Stimulated activated CD4-positive, alpha-beta T cell treated with anti-CD3 and anti-CD28 coated beads, Interleukin-2, amount 100 ng/mL, for 48 hours (primary cell): ENCODE results near the gene PHF3.
"Not testable (repeated sequence)": the region's sequence is repeated elsewhere in the genome, so short reads cannot be mapped to it uniquely, and the experiment has no call there.

Experiments
- DNase-seq, 2 donors: peaks; one replicate each; pipeline ENCODE4 v3.0.0-alpha.2; 2020

PHF3 gene

GRCh38 chr6:63714091-63714490 lies 78.5 kb downstream of the PHF3 start:
- no peak for DNase-seq

- no peak for DNase-seq
These were observed 80.6 kb downstream of the PHF3 start for GRCh38 chr6:63716169-63716568.

- DNase-seq: no peak
These were observed 85.6 kb downstream of the PHF3 start for GRCh38 chr6:63721181-63721580.

GRCh38 chr6:63724721-63725120 lies 89.1 kb downstream of the PHF3 start:
- no peak for DNase-seq

GRCh38 chr6:63730311-63730710 lies 94.7 kb downstream of the PHF3 start:
- DNase-seq: no peak

- DNase-seq: no peak
These were observed 96.3 kb downstream of the PHF3 start for GRCh38 chr6:63731930-63732329.

- no peak for DNase-seq
These were observed 96.7 kb downstream of the PHF3 start for GRCh38 chr6:63732336-63732735.

- DNase-seq: no peak
These were observed 99.3 kb downstream of the PHF3 start for GRCh38 chr6:63734923-63735322.

GRCh38 chr6:63738190-63738589 lies 102.6 kb downstream of the PHF3 start:
- not testable (repeated sequence) for DNase-seq

- no peak for DNase-seq
These were observed 103.6 kb downstream of the PHF3 start for GRCh38 chr6:63739094-63739687.

GRCh38 chr6:63740709-63741108 lies 105.1 kb downstream of the PHF3 start:
- DNase-seq: no peak

- no peak for DNase-seq
These were observed 106.5 kb downstream of the PHF3 start for GRCh38 chr6:63742060-63742459.

GRCh38 chr6:63743691-63744090 lies 108.1 kb downstream of the PHF3 start:
- no peak for DNase-seq

- DNase-seq: no peak
These were observed 109.2 kb downstream of the PHF3 start for GRCh38 chr6:63744810-63745209.

GRCh38 chr6:63745784-63746183 lies 110.2 kb downstream of the PHF3 start:
- DNase-seq: no peak

- DNase-seq: no peak
These were observed 114.8 kb downstream of the PHF3 start for GRCh38 chr6:63750400-63750799.

- not testable (repeated sequence) for DNase-seq
These were observed 121.7 kb downstream of the PHF3 start for GRCh38 chr6:63757275-63757674.

- DNase-seq: no peak
These were observed 122.2 kb downstream of the PHF3 start for GRCh38 chr6:63757826-63758225.

- DNase-seq: no peak
These were observed 124.1 kb downstream of the PHF3 start for GRCh38 chr6:63759605-63760105.

- DNase-seq: no peak
These were observed 124.6 kb downstream of the PHF3 start for GRCh38 chr6:63760199-63760598.

- no peak for DNase-seq
These were observed 128.8 kb downstream of the PHF3 start for GRCh38 chr6:63764318-63764916.
